ENCODE results near the gene TMCC3. TPM values are rescaled to one million over a fixed set of nuclear protein-coding genes. Genes with fewer than 3 reads are reported as not detected.

TMCC3 gene
- total and polyA plus RNA-seq, 2 experiments from 2014 or later: 1.4 to 3.6 TPM

DNA sequence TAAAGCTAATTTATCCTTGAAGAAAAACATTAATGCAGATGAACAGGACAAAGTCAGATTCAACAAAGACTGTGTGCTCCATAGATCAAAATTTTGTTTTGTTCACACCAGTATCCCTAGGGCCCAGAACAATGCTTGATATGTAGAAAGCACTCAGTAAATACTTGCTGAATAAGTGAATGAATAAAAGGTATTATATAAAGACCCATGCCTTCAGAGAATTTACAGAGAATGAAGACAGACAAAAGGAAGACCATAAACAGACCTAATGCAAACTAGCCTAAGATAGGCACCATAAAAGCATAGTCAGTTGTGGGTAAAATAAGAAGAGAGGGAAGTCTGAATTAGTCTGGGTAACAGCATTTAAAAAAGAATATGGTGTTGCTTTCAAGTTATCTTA, 47.3 kb upstream of the TMCC3 start:
- H3K36me3 ChIP-seq (ENCODE audit: insufficient read depth): no peaks in the 10 kb centered on the region
- H3K27ac Mint-ChIP-seq: no peak overlapping the region

More for the DNA sequence above, 47.3 kb upstream of the TMCC3 start:
- H2AFZ ChIP-seq: no peak overlapping the region
- no peaks in the 10 kb centered on the region for H3K4me1 ChIP-seq (ENCODE audit: insufficient read depth)
- Mint-ChIP-seq H3K36me3 (ENCODE audit: low read depth) (no peaks in the 10 kb centered on the region), H3K4me3 (no peak overlapping the region), H3K27me3 (ENCODE audit: insufficient read depth, low read depth, poor library complexity) (no peaks in the 10 kb centered on the region), H3K4me1 (peaks cover 2% of the 10 kb centered on the region; the same call in 1 of the 3 replicates), H3K9me3 (no peaks in the 10 kb centered on the region)
- H4K20me1 ChIP-seq (replicated peaks; ENCODE audit: insufficient read depth): 0 out of 2 replicates have a peak, but pooled peaks cover 3% of the 10 kb centered on the region
- no peak overlapping the region for H3K4me2 ChIP-seq
- no peak overlapping the region for H3K27ac ChIP-seq (ENCODE audit: low read depth)
- ATAC-seq (no peak), DNase-seq (ENCODE audit: low spot score) (no peak)
- 0 out of 2 replicates have a peak, but pooled peaks cover 2% of the 10 kb centered on the region for H3K9me2 ChIP-seq (ENCODE audit: insufficient read depth)
- H3K4me3 ChIP-seq: no peak overlapping the region
- H3F3A ChIP-seq (replicated peaks; ENCODE audit: low read depth): no peaks in the 10 kb centered on the region
- TF ChIP-seq EZH2phosphoT487 (IDR thresholded peaks at IDR 0.05; ENCODE audit: unreplicated experiment) (no peak), JUNB (IDR thresholded peaks at IDR 0.05; ENCODE audit: unreplicated experiment) (no peak), POLR2AphosphoS5 (IDR thresholded peaks at IDR 0.05; ENCODE audit: low read depth) (no peak), CREB1 (CRISPR knock-in tag; IDR thresholded peaks at IDR 0.05; ENCODE audit: low read depth) (no peak), ZNF331 (CRISPR knock-in tag; IDR thresholded peaks at IDR 0.05; ENCODE audit: low read depth) (no peak), ZNF114 (CRISPR knock-in tag; IDR thresholded peaks at IDR 0.05) (no peak)
- TF ChIP-seq, protein P1, sequence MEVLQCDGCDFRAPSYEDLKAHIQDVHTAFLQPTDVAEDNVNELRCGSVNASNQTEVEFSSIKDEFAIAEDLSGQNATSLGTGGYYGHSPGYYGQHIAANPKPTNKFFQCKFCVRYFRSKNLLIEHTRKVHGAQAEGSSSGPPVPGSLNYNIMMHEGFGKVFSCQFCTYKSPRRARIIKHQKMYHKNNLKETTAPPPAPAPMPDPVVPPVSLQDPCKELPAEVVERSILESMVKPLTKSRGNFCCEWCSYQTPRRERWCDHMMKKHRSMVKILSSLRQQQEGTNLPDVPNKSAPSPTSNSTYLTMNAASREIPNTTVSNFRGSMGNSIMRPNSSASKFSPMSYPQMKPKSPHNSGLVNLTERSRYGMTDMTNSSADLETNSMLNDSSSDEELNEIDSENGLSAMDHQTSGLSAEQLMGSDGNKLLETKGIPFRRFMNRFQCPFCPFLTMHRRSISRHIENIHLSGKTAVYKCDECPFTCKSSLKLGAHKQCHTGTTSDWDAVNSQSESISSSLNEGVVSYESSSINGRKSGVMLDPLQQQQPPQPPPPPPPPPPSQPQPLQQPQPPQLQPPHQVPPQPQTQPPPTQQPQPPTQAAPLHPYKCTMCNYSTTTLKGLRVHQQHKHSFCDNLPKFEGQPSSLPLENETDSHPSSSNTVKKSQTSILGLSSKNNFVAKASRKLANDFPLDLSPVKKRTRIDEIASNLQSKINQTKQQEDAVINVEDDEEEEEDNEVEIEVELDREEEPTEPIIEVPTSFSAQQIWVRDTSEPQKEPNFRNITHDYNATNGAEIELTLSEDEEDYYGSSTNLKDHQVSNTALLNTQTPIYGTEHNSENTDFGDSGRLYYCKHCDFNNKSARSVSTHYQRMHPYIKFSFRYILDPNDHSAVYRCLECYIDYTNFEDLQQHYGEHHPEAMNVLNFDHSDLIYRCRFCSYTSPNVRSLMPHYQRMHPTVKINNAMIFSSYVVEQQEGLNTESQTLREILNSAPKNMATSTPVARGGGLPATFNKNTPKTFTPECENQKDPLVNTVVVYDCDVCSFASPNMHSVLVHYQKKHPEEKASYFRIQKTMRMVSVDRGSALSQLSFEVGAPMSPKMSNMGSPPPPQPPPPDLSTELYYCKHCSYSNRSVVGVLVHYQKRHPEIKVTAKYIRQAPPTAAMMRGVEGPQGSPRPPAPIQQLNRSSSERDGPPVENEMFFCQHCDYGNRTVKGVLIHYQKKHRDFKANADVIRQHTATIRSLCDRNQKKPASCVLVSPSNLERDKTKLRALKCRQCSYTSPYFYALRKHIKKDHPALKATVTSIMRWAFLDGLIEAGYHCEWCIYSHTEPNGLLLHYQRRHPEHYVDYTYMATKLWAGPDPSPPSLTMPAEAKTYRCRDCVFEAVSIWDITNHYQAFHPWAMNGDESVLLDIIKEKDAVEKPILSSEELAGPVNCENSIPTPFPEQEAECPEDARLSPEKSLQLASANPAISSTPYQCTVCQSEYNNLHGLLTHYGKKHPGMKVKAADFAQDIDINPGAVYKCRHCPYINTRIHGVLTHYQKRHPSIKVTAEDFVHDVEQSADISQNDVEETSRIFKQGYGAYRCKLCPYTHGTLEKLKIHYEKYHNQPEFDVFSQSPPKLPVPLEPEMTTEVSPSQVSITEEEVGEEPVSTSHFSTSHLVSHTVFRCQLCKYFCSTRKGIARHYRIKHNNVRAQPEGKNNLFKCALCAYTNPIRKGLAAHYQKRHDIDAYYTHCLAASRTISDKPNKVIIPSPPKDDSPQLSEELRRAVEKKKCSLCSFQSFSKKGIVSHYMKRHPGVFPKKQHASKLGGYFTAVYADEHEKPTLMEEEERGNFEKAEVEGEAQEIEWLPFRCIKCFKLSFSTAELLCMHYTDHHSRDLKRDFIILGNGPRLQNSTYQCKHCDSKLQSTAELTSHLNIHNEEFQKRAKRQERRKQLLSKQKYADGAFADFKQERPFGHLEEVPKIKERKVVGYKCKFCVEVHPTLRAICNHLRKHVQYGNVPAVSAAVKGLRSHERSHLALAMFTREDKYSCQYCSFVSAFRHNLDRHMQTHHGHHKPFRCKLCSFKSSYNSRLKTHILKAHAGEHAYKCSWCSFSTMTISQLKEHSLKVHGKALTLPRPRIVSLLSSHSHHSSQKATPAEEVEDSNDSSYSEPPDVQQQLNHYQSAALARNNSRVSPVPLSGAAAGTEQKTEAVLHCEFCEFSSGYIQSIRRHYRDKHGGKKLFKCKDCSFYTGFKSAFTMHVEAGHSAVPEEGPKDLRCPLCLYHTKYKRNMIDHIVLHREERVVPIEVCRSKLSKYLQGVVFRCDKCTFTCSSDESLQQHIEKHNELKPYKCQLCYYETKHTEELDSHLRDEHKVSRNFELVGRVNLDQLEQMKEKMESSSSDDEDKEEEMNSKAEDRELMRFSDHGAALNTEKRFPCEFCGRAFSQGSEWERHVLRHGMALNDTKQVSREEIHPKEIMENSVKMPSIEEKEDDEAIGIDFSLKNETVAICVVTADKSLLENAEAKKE (CRISPR knock-in tag; IDR thresholded peaks at IDR 0.05): no peak
- TF ChIP-seq, protein P2, sequence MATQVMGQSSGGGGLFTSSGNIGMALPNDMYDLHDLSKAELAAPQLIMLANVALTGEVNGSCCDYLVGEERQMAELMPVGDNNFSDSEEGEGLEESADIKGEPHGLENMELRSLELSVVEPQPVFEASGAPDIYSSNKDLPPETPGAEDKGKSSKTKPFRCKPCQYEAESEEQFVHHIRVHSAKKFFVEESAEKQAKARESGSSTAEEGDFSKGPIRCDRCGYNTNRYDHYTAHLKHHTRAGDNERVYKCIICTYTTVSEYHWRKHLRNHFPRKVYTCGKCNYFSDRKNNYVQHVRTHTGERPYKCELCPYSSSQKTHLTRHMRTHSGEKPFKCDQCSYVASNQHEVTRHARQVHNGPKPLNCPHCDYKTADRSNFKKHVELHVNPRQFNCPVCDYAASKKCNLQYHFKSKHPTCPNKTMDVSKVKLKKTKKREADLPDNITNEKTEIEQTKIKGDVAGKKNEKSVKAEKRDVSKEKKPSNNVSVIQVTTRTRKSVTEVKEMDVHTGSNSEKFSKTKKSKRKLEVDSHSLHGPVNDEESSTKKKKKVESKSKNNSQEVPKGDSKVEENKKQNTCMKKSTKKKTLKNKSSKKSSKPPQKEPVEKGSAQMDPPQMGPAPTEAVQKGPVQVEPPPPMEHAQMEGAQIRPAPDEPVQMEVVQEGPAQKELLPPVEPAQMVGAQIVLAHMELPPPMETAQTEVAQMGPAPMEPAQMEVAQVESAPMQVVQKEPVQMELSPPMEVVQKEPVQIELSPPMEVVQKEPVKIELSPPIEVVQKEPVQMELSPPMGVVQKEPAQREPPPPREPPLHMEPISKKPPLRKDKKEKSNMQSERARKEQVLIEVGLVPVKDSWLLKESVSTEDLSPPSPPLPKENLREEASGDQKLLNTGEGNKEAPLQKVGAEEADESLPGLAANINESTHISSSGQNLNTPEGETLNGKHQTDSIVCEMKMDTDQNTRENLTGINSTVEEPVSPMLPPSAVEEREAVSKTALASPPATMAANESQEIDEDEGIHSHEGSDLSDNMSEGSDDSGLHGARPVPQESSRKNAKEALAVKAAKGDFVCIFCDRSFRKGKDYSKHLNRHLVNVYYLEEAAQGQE (IDR thresholded peaks at IDR 0.05; ENCODE audit: unreplicated experiment): no peak
- TF ChIP-seq, protein P3, sequence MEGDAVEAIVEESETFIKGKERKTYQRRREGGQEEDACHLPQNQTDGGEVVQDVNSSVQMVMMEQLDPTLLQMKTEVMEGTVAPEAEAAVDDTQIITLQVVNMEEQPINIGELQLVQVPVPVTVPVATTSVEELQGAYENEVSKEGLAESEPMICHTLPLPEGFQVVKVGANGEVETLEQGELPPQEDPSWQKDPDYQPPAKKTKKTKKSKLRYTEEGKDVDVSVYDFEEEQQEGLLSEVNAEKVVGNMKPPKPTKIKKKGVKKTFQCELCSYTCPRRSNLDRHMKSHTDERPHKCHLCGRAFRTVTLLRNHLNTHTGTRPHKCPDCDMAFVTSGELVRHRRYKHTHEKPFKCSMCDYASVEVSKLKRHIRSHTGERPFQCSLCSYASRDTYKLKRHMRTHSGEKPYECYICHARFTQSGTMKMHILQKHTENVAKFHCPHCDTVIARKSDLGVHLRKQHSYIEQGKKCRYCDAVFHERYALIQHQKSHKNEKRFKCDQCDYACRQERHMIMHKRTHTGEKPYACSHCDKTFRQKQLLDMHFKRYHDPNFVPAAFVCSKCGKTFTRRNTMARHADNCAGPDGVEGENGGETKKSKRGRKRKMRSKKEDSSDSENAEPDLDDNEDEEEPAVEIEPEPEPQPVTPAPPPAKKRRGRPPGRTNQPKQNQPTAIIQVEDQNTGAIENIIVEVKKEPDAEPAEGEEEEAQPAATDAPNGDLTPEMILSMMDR (conservative IDR thresholded peaks at IDR 0.05; ENCODE audit: low read depth in 2 of 2): no peak
- no peaks in the 10 kb centered on the region for H3K27me3 ChIP-seq (ENCODE audit: insufficient read depth)
- H3K79me2 ChIP-seq (replicated peaks; ENCODE audit: insufficient read depth): no peaks in the 10 kb centered on the region

All from GM23338 (cell line).